HL-60 (cell line): Measurements from ENCODE around the gene P2RY13.
A peak's percentile ranks its signal among the peaks of the same experiment; 100 is the strongest.

Experiments
- DNase-seq, 2 experiments: peaks; one replicate each; pipeline ENCODE4 v3.0.0-alpha.2; 2010 to 2020; ENCODE audit warnings: low read depth in 1 of 2, low spot score in 1 of 2
- H3K27ac ChIP-seq: fragments of 250-450 bp; sonication (Bioruptor Pico); replicated peaks from 2 replicates; pipeline ENCODE4 v1.5.1; 2020; ENCODE audit warnings: mild to moderate bottlenecking, moderate library complexity
- H3K27me3 ChIP-seq: fragments of 250-450 bp; sonication (Bioruptor Pico); 2 replicates; pipeline ENCODE4 v1.5.1; 2021; ENCODE audit warnings: mild to moderate bottlenecking, moderate library complexity; ENCODE audit not compliant: insufficient read depth, poor library complexity, severe bottlenecking
- H3K4me3 ChIP-seq: replicated peaks from 2 replicates; pipeline ENCODE4 v1.5.1; 2011; ENCODE audit warnings: mild to moderate bottlenecking, control low read depth, low read length; ENCODE audit not compliant: insufficient read depth
- GABPA ChIP-seq: IDR thresholded peaks from 2 replicates; pipeline ENCODE4 v1.6.1; 2012; ENCODE audit warnings: low read depth
- POLR2AphosphoS5 ChIP-seq: IDR thresholded peaks from 2 replicates; pipeline ENCODE4 v1.6.1; 2012; ENCODE audit warnings: low read depth
- SPI1 ChIP-seq: IDR thresholded peaks from 2 replicates; pipeline ENCODE4 v1.6.1; 2012; ENCODE audit warnings: low read depth, mild to moderate bottlenecking, borderline replicate concordance
- long read RNA-seq: library from polyadenylated mRNA; unstranded; transcript quantifications from one replicate; pipeline ENCODE4 v2.0.0, GENCODE V29; 2020
- TF ChIP-seq, protein P1 (sequence below): IDR thresholded peaks from one replicate; pipeline ENCODE4 v1.5.1; 2011; ENCODE audit warnings: low read length, control low read depth, inconsistent platforms; ENCODE audit not compliant: insufficient read depth
- TF ChIP-seq, protein P2 (sequence below): IDR thresholded peaks from 2 replicates; pipeline ENCODE4 v1.6.1; 2012; ENCODE audit warnings: low read depth; ENCODE audit not compliant: insufficient replicate concordance

P2RY13 gene
- long read RNA-seq, partial matches to known transcripts: 0 of 2 reads
- long read RNA-seq, other reads (novel, unspliced or antisense): 0 of 2 reads

DNA sequence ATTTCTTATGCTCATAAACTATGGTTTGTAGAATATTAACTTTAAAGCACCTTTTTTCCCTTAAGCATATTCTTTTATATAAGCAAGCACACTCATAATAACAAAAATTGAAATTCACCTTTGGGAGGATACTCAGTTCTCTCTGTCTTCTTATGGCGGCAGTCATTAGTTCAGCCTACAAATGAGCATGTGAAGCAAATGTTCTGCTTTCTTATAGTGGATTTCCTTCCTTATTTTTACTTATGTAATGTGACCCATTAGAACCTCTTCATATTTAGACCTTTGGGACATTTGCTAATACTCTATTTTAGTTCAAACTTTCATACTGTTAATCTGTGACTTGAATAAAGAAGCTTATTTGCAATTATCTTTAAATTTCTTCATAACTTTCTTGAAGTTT lies at the start of gene P2RY13:
P2RY13 (minus strand) TSS at position 187 of the 400 bp plus-strand sequence; CDS start at position 166, 21 bp downstream.
- peak within 1 kb of the TSS; percentile 44 for H3K4me3 ChIP-seq
- peak within 1 kb of the TSS; percentile 72 for H3K27ac ChIP-seq
- no peak for DNase-seq
- H3K27me3 ChIP-seq: no peaks in the 10 kb centered on the region
- TF ChIP-seq, protein P1, sequence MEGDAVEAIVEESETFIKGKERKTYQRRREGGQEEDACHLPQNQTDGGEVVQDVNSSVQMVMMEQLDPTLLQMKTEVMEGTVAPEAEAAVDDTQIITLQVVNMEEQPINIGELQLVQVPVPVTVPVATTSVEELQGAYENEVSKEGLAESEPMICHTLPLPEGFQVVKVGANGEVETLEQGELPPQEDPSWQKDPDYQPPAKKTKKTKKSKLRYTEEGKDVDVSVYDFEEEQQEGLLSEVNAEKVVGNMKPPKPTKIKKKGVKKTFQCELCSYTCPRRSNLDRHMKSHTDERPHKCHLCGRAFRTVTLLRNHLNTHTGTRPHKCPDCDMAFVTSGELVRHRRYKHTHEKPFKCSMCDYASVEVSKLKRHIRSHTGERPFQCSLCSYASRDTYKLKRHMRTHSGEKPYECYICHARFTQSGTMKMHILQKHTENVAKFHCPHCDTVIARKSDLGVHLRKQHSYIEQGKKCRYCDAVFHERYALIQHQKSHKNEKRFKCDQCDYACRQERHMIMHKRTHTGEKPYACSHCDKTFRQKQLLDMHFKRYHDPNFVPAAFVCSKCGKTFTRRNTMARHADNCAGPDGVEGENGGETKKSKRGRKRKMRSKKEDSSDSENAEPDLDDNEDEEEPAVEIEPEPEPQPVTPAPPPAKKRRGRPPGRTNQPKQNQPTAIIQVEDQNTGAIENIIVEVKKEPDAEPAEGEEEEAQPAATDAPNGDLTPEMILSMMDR: no peak
- no peak for TF ChIP-seq POLR2AphosphoS5
- TF ChIP-seq GABPA: no peak
- no peak for TF ChIP-seq SPI1
- TF ChIP-seq, protein P2, sequence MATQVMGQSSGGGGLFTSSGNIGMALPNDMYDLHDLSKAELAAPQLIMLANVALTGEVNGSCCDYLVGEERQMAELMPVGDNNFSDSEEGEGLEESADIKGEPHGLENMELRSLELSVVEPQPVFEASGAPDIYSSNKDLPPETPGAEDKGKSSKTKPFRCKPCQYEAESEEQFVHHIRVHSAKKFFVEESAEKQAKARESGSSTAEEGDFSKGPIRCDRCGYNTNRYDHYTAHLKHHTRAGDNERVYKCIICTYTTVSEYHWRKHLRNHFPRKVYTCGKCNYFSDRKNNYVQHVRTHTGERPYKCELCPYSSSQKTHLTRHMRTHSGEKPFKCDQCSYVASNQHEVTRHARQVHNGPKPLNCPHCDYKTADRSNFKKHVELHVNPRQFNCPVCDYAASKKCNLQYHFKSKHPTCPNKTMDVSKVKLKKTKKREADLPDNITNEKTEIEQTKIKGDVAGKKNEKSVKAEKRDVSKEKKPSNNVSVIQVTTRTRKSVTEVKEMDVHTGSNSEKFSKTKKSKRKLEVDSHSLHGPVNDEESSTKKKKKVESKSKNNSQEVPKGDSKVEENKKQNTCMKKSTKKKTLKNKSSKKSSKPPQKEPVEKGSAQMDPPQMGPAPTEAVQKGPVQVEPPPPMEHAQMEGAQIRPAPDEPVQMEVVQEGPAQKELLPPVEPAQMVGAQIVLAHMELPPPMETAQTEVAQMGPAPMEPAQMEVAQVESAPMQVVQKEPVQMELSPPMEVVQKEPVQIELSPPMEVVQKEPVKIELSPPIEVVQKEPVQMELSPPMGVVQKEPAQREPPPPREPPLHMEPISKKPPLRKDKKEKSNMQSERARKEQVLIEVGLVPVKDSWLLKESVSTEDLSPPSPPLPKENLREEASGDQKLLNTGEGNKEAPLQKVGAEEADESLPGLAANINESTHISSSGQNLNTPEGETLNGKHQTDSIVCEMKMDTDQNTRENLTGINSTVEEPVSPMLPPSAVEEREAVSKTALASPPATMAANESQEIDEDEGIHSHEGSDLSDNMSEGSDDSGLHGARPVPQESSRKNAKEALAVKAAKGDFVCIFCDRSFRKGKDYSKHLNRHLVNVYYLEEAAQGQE: no peak

DNA sequence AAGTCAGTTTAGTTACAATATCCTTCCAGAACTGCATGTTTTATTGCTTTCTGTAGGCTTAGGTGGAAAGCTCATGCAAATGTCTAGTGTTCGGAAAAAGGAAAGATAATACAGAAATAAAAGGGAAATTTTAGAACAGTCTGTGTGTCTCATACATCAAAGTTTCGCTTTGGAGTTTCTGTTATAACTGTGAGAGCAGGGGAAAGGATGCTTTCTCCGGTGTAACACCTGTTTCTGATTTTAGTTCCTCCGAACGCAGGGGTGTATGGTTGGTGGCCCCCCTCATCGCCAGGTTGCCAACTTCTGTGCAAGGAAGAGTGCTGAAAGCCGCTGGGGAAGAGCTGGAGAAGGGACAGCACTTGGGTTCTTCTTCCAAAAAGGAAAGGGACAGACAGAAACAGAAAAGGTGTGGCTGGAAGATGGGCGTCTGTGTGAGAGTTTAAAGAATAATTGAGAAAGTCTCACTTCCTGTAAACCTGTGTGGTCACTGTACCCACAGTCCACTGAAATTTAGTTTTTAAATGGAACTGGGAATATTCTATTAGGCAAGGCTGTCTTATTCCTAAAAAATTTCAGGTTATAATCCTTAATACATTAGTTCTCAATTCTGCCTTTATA lies 48.5 kb upstream of the P2RY13 start:
- no peak for DNase-seq
- H3K27me3 ChIP-seq: no peaks in the 10 kb centered on the region
- H3K27ac ChIP-seq: no peak overlapping the region
- no peak for TF ChIP-seq GABPA
- no peak for TF ChIP-seq SPI1
- TF ChIP-seq, protein P2: no peak
- TF ChIP-seq, protein P1: no peak
- no peak for TF ChIP-seq POLR2AphosphoS5
- H3K4me3 ChIP-seq: no peak overlapping the region

DNA sequence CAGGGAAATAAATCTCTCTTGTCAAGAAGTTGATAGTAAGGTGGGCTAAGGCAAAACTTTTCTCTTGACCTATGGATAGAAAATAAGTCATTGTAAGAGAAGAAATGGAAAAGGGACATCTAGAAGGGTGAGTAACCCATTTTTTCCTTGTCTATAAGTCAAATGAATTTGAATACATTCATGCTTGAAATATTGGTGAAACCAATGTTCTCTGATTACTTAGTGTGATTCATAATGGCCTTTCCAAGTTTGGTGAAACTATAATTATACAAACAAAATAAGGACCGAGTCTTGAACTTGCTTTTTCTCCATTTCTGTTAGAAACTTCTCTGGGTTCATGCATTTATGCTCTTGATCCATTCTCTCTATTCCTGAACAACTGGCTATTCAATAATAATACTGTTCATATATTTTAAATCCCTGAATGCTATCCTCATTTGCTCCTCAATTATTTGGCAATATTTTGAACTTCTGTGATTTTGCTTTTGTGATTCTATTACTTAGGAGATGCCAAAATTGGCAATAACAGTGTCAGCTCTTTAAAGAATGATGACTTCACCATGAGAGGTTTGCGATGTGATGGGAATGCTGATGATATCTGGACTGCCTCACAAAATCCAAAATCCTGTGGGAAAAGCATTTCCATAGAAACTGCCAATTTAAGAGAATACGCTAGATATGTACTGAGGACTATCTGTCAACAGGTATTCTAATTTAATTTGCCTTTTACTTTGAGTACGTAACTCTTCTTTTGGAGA lies 42.9 kb upstream of the P2RY13 start:
- TF ChIP-seq SPI1: no peak
- TF ChIP-seq, protein P1: no peak
- no peak for TF ChIP-seq POLR2AphosphoS5
- TF ChIP-seq, protein P2: no peak
- no peak for TF ChIP-seq GABPA
- H3K4me3 ChIP-seq: no peak overlapping the region
- no peak for DNase-seq
- H3K27ac ChIP-seq: no peak overlapping the region
- H3K27me3 ChIP-seq: no peaks in the 10 kb centered on the region
